ENCODE data around the gene CNTNAP2. TPM values are rescaled to one million over a fixed set of nuclear protein-coding genes. Genes with fewer than 3 reads are reported as not detected.
A peak's percentile ranks its signal among the peaks of the same experiment; 100 is the strongest.

The CNTNAP2 gene
- polyA plus RNA-seq, 4 donors, result 0.54 to 10.1 (median 2.6) TPM

DNA sequence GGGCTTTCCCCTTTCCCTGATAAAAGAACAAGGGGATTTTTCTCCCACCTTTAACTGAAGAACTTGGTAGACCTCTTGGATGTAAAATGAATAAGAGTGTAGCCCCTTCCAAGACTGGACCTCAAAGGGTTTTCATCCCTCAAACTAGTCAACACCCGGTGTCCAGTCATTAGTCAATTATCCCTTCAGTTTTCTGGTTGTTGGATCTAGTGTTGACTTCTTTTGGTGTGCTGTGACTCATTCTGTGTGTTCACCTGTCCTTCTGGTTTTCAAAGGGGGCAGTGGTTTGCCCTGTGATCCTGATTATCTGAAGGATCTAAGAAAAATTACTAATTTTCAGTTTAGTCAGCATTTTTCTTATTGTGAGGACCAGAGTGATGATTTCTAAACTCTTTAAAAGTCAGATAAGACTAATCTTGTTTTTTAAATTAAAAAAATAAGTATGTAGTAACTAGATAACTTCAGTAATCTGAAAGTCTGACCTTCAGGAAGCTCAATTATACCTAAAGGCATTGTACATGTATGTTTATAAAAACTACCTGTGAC, 583.5 kb downstream of the CNTNAP2 start:
- FAIRE-seq (no peak), DNase-seq (no peak)
- Histone ChIP-seq H3K9me3 (ENCODE audit: control insufficient read depth in 2 of 2, insufficient read depth in 1 of 2, low read depth in 1 of 2, low read length in 1 of 2) (no peaks in the 10 kb centered on the region), H3K27ac (ENCODE audit: low read depth in 1 of 3, low read length in 2 of 3) (no peak overlapping the region), H3K36me3 (ENCODE audit: control insufficient read depth in 3 of 3, insufficient read depth in 2 of 3, low read depth in 1 of 3, low read length in 3 of 3) (no peaks in the 10 kb centered on the region), H3K4me1 (ENCODE audit: control insufficient read depth in 3 of 3, insufficient read depth in 2 of 3, low read depth in 1 of 3, low read length in 2 of 3) (no peaks in the 10 kb centered on the region), H3K4me3 (ENCODE audit: low read depth in 1 of 3, low read length in 3 of 3) (no peak overlapping the region), H3K27me3 (ENCODE audit: control insufficient read depth in 3 of 3, insufficient read depth in 3 of 3, low read length in 3 of 3) (no peaks in the 10 kb centered on the region)
- WGBS, 3 donors, result 54 to 95% (median 82%) methylated on average over 1 of the region's 1 CpG

DNA sequence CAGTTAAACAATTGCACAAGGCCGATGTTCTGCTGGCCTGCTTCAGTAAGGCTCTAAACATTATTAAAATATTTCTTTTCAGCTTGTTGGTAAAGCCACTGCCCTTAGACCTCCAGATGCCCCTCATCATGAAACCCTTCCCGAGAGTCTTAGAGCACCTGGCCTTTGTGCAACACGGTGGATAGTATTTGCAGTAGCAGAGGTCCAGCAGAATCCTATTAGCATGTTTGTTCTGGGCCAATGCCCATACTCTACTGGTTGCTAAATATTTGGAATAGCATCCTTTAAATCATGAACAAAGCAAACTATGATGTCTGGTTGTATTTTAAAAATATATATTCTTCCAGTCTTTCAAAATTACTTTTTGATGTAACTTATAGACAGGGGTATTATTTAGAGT, 584.6 kb downstream of the CNTNAP2 start:
- WGBS, 3 donors, result 45 to 60% (median 59%) methylated on average over 3 of the region's 3 CpGs
- Histone ChIP-seq H3K27ac (ENCODE audit: low read depth in 1 of 3, low read length in 2 of 3) (no peak overlapping the region), H3K9me3 (ENCODE audit: control insufficient read depth in 2 of 2, insufficient read depth in 1 of 2, low read depth in 1 of 2, low read length in 1 of 2) (no peaks in the 10 kb centered on the region), H3K36me3 (ENCODE audit: control insufficient read depth in 3 of 3, insufficient read depth in 2 of 3, low read depth in 1 of 3, low read length in 3 of 3) (no peaks in the 10 kb centered on the region), H3K4me3 (ENCODE audit: low read depth in 1 of 3, low read length in 3 of 3) (no peak overlapping the region), H3K27me3 (ENCODE audit: control insufficient read depth in 3 of 3, insufficient read depth in 3 of 3, low read length in 3 of 3) (no peaks in the 10 kb centered on the region), H3K4me1 (ENCODE audit: control insufficient read depth in 3 of 3, insufficient read depth in 2 of 3, low read depth in 1 of 3, low read length in 2 of 3) (no peaks in the 10 kb centered on the region)
- no peak for FAIRE-seq
- DNase-seq, result no peak

DNA sequence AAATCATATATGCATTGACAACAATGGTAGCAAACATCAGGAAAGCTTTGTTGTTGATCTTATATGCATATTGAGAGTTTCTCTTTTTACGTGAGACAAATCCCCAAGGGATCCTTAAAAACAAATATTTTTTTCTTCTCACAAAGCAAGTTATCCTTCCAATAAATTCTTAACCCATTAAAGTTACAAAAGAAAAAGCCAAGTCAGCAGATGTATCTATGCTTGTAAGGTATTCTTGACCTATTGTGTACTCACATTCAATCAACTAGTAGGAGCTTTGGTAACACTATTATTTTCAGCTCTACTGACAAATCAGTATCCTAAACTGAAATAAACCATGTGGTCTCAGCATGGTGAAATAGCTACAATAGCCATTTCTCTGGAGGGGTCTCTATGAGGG, 586.3 kb downstream of the CNTNAP2 start:
- 79 to 92% (median 80%) methylated on average over 1 of the region's 1 CpG for WGBS, 3 donors
- Histone ChIP-seq H3K9me3 (ENCODE audit: control insufficient read depth in 2 of 2, insufficient read depth in 1 of 2, low read depth in 1 of 2, low read length in 1 of 2) (no peaks in the 10 kb centered on the region), H3K36me3 (ENCODE audit: control insufficient read depth in 3 of 3, insufficient read depth in 2 of 3, low read depth in 1 of 3, low read length in 3 of 3) (no peaks in the 10 kb centered on the region), H3K4me3 (ENCODE audit: low read depth in 1 of 3, low read length in 3 of 3) (no peak overlapping the region), H3K27me3 (ENCODE audit: control insufficient read depth in 3 of 3, insufficient read depth in 3 of 3, low read length in 3 of 3) (no peaks in the 10 kb centered on the region), H3K4me1 (ENCODE audit: control insufficient read depth in 3 of 3, insufficient read depth in 2 of 3, low read depth in 1 of 3, low read length in 2 of 3) (no peaks in the 10 kb centered on the region), H3K27ac (ENCODE audit: low read depth in 1 of 3, low read length in 2 of 3) (no peak overlapping the region)
- DNase-seq (no peak), FAIRE-seq (no peak)

DNA sequence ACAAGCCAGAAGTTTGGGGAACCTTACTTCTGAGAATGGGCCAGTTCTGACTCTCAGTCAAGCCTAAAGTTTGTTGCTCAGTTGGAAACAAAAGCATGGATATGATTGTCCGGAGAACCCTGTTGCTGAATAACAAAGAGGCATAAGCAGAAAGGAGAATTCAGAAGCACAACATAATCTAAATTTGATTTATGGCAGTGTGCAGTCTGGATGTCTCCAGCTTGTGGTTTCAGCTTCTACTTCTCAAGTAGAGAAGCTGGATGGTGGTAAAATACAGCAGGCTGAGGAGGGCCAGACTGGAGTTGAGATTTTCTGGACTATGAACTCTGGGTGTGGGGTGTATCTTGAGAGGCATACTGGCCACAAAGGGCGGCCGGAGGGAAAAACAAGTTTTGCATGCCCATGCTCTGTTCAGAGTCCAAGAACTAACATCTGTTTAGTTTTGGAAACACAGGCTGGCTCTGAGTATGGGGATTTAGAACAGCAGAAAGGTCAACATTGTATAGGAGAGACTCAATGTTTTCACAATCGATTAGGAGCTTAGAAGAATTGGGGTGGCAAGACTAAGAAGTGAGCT, 592.9 kb downstream of the CNTNAP2 start:
- peak; percentile 35 to 61 for DNase-seq
- Histone ChIP-seq H3K27ac (ENCODE audit: low read depth in 1 of 3, low read length in 2 of 3) (no peak overlapping the region), H3K4me1 (ENCODE audit: control insufficient read depth in 3 of 3, insufficient read depth in 2 of 3, low read depth in 1 of 3, low read length in 2 of 3) (no peaks in the 10 kb centered on the region), H3K27me3 (ENCODE audit: control insufficient read depth in 3 of 3, insufficient read depth in 3 of 3, low read length in 3 of 3) (no peaks in the 10 kb centered on the region), H3K9me3 (ENCODE audit: control insufficient read depth in 2 of 2, insufficient read depth in 1 of 2, low read depth in 1 of 2, low read length in 1 of 2) (no peaks in the 10 kb centered on the region), H3K36me3 (ENCODE audit: control insufficient read depth in 3 of 3, insufficient read depth in 2 of 3, low read depth in 1 of 3, low read length in 3 of 3) (no peaks in the 10 kb centered on the region), H3K4me3 (ENCODE audit: low read depth in 1 of 3, low read length in 3 of 3) (no peak overlapping the region)
- FAIRE-seq, result no peak
- 21 to 48% (median 40%) methylated on average over 4 of the region's 4 CpGs for WGBS, 3 donors

DNA sequence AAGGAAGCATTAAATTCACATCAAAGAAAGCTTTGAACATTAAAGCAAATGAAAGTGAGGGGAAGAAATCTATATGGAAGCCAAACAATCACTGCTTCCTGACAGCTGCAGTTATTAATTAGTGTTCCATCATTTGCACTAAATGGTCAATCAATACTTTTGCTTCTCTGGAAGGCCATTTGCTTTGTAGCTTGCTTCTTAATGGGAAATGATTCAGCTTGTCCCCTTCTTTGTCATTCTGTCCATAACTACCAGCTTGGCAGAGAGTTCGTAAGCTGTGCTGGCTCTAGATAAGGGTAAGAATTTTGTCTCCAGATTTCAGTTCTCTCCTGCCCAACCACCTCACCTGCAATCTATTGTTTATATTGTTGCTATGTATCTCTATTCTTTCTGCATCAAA, 596.6 kb downstream of the CNTNAP2 start:
- WGBS, 3 donors, result 81 to 94% (median 87%) methylated on average over 1 of the region's 1 CpG
- H3K4me1 ChIP-seq (ENCODE audit: control insufficient read depth in 3 of 3, insufficient read depth in 2 of 3, low read depth in 1 of 3, low read length in 2 of 3), result no peaks in the 10 kb centered on the region
- H3K9me3 ChIP-seq (ENCODE audit: control insufficient read depth in 2 of 2, insufficient read depth in 1 of 2, low read depth in 1 of 2, low read length in 1 of 2), result no peaks in the 10 kb centered on the region
- H3K27ac ChIP-seq (ENCODE audit: low read depth in 1 of 3, low read length in 2 of 3), result no peak overlapping the region
- no peak for DNase-seq
- H3K27me3 ChIP-seq (ENCODE audit: control insufficient read depth in 3 of 3, insufficient read depth in 3 of 3, low read length in 3 of 3), result no peaks in the 10 kb centered on the region
- FAIRE-seq, result no peak
- H3K36me3 ChIP-seq (ENCODE audit: control insufficient read depth in 3 of 3, insufficient read depth in 2 of 3, low read depth in 1 of 3, low read length in 3 of 3), result no peaks in the 10 kb centered on the region
- no peak overlapping the region for H3K4me3 ChIP-seq (ENCODE audit: low read depth in 1 of 3, low read length in 3 of 3)

DNA sequence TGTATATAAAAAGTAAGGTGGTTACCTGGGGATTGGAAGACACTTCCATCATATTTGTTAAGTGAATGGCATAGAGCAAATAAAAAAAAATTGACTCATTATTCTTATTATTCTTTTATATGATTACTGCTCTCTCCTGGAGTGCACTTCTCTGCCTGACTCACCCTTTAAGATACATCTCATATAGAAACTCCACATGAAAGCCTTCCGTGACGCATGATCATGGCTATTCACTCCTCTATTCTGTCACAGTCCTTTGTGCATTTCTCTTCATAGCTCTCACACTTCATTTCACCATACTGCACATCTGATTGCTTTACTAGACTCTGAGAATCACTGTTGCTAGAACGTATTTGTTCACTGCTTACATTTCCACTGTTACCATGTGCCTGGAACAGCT, 597.3 kb downstream of the CNTNAP2 start:
- no peak for DNase-seq
- Histone ChIP-seq H3K27ac (ENCODE audit: low read depth in 1 of 3, low read length in 2 of 3) (no peak overlapping the region), H3K27me3 (ENCODE audit: control insufficient read depth in 3 of 3, insufficient read depth in 3 of 3, low read length in 3 of 3) (no peaks in the 10 kb centered on the region), H3K4me3 (ENCODE audit: low read depth in 1 of 3, low read length in 3 of 3) (no peak overlapping the region), H3K9me3 (ENCODE audit: control insufficient read depth in 2 of 2, insufficient read depth in 1 of 2, low read depth in 1 of 2, low read length in 1 of 2) (no peaks in the 10 kb centered on the region), H3K36me3 (ENCODE audit: control insufficient read depth in 3 of 3, insufficient read depth in 2 of 3, low read depth in 1 of 3, low read length in 3 of 3) (no peaks in the 10 kb centered on the region), H3K4me1 (ENCODE audit: control insufficient read depth in 3 of 3, insufficient read depth in 2 of 3, low read depth in 1 of 3, low read length in 2 of 3) (no peaks in the 10 kb centered on the region)
- 88 to 89% (median 88%) methylated on average over 3 of the region's 3 CpGs for WGBS, 3 donors
- no peak for FAIRE-seq

DNA sequence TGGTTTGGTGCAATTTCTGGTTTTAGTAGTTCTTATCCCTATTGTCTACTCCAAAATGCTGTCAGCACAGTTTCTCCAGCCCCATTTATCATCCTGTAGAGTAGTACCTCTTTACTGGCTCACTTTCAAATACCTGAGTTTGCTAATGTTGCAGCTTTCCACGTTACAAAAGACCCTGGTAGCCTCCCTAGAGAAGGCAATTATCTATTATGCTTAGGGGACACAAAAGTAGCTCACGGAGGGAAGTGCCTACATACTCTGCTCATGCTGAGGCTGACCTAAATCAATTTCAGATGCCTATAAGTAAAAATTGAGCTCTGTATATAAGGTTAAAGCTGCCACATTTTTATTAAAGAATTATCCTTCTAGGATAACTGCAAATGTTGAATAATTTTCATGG, 603.6 kb downstream of the CNTNAP2 start:
- Histone ChIP-seq H3K36me3 (ENCODE audit: control insufficient read depth in 3 of 3, insufficient read depth in 2 of 3, low read depth in 1 of 3, low read length in 3 of 3) (no peaks in the 10 kb centered on the region), H3K9me3 (ENCODE audit: control insufficient read depth in 2 of 2, insufficient read depth in 1 of 2, low read depth in 1 of 2, low read length in 1 of 2) (no peaks in the 10 kb centered on the region), H3K27ac (ENCODE audit: low read depth in 1 of 3, low read length in 2 of 3) (no peak overlapping the region), H3K4me1 (ENCODE audit: control insufficient read depth in 3 of 3, insufficient read depth in 2 of 3, low read depth in 1 of 3, low read length in 2 of 3) (no peaks in the 10 kb centered on the region), H3K27me3 (ENCODE audit: control insufficient read depth in 3 of 3, insufficient read depth in 3 of 3, low read length in 3 of 3) (no peaks in the 10 kb centered on the region), H3K4me3 (ENCODE audit: low read depth in 1 of 3, low read length in 3 of 3) (no peak overlapping the region)
- WGBS, 3 donors, result 41 to 52% (median 51%) methylated on average over 2 of the region's 2 CpGs
- no peak for FAIRE-seq
- no peak for DNase-seq

DNA sequence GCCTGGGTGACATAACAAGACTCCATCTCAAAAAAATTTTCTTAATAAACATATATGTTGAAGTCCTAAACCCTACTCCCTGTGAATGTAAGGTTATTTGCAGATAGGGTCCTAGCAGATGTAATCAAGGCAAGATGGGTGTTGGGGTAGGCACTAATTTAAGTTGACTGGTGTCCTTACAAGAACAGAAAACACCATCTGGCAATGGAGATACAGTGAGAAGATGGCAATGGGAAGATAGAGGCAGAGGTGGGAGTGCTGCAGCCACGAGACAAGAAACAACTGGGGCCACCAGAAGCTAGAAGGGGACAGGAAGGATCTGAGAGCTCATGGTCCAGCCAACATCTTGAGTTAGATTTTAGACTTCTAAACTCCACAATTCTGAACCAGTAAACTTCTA, 606.4 kb downstream of the CNTNAP2 start:
- Histone ChIP-seq H3K27ac (ENCODE audit: low read depth in 1 of 3, low read length in 2 of 3) (no peak overlapping the region), H3K27me3 (ENCODE audit: control insufficient read depth in 3 of 3, insufficient read depth in 3 of 3, low read length in 3 of 3) (no peaks in the 10 kb centered on the region), H3K4me1 (ENCODE audit: control insufficient read depth in 3 of 3, insufficient read depth in 2 of 3, low read depth in 1 of 3, low read length in 2 of 3) (no peaks in the 10 kb centered on the region), H3K36me3 (ENCODE audit: control insufficient read depth in 3 of 3, insufficient read depth in 2 of 3, low read depth in 1 of 3, low read length in 3 of 3) (no peaks in the 10 kb centered on the region), H3K9me3 (ENCODE audit: control insufficient read depth in 2 of 2, insufficient read depth in 1 of 2, low read depth in 1 of 2, low read length in 1 of 2) (no peaks in the 10 kb centered on the region), H3K4me3 (ENCODE audit: low read depth in 1 of 3, low read length in 3 of 3) (no peak overlapping the region)
- DNase-seq (no peak), FAIRE-seq (no peak)
- 33 to 52% (median 43%) methylated on average over 1 of the region's 1 CpG for WGBS, 3 donors

DNA sequence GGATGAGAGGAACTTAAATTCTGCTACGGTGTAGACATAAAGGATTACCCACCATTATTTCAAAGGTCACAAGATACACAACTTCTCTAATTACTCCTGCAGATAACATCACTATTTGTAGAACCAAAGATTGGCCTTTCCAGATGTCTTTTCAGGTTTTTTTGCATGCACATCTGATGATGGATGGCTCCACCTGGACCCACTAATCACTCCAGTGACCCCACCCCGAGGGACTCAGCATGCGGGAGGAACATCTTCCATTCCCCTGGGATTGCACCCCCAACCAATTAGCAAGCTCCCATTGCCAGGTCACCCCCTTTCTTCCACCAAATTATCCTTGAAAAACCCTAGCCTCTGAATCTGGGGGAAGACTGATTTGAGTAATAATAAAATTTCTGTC, 608.9 kb downstream of the CNTNAP2 start:
- Histone ChIP-seq H3K4me1 (ENCODE audit: control insufficient read depth in 3 of 3, insufficient read depth in 2 of 3, low read depth in 1 of 3, low read length in 2 of 3) (no peaks in the 10 kb centered on the region), H3K27me3 (ENCODE audit: control insufficient read depth in 3 of 3, insufficient read depth in 3 of 3, low read length in 3 of 3) (no peaks in the 10 kb centered on the region), H3K4me3 (ENCODE audit: low read depth in 1 of 3, low read length in 3 of 3) (no peak overlapping the region), H3K9me3 (ENCODE audit: control insufficient read depth in 2 of 2, insufficient read depth in 1 of 2, low read depth in 1 of 2, low read length in 1 of 2) (no peaks in the 10 kb centered on the region), H3K36me3 (ENCODE audit: control insufficient read depth in 3 of 3, insufficient read depth in 2 of 3, low read depth in 1 of 3, low read length in 3 of 3) (no peaks in the 10 kb centered on the region), H3K27ac (ENCODE audit: low read depth in 1 of 3, low read length in 2 of 3) (no peak overlapping the region)
- DNase-seq (no peak), FAIRE-seq (no peak)
- 67 to 77% (median 69%) methylated on average over 3 of the region's 3 CpGs for WGBS, 3 donors

All from small intestine (tissue), 7 donors.